ENCODE measurements around the gene ANKRD42. TPM values are rescaled to one million over a fixed set of nuclear protein-coding genes. Genes with fewer than 3 reads are reported as not detected.

ANKRD42 gene
- total RNA-seq, 3 donors from 2014 or later (not counting 1 experiment from before 2014, with no cell fraction given) = 10.4 to 13.3 (median 11.6) TPM

GRCh38 chr11:83249445-83249844 is 55.9 kb downstream of the ANKRD42 start:
- Mint-ChIP-seq H3K9me3 (no peaks in the 10 kb centered on the region), H3K27ac (no peak overlapping the region), H3K4me1 (no peaks in the 10 kb centered on the region), H3K4me3 (no peak overlapping the region), H3K36me3 (no peaks in the 10 kb centered on the region), H3K27me3 (ENCODE audit: low read depth in 2 of 2) (no peaks in the 10 kb centered on the region)
- H3K27me3 ChIP-seq (ENCODE audit: control insufficient read depth, insufficient read depth, low read length) = no peaks in the 10 kb centered on the region
- no peaks in the 10 kb centered on the region for H3K36me3 ChIP-seq (ENCODE audit: control insufficient read depth, insufficient read depth, low read length)
- intact Hi-C loops (cut with micrococcal nuclease) = no loop called here
- no peak overlapping the region for H3K4me3 ChIP-seq (ENCODE audit: low read length)
- no peak overlapping the region for H3K27ac ChIP-seq (ENCODE audit: low read length)
- DNase-seq (no peak), ATAC-seq (no peak)
- TF ChIP-seq CTCF (IDR thresholded peaks at IDR 0.05) = no peak
- H3K4me1 ChIP-seq (ENCODE audit: control insufficient read depth, insufficient read depth, low read length) = no peaks in the 10 kb centered on the region
- no peaks in the 10 kb centered on the region for H3K9me3 ChIP-seq (ENCODE audit: control insufficient read depth, insufficient read depth, low read length)
- 100% methylated on average over 1 of the region's 1 CpG for whole genome bisulfite sequencing (ENCODE audit: insufficient coverage)

GRCh38 chr11:83249972-83250593 is 56.6 kb downstream of the ANKRD42 start:
- H3K27me3 ChIP-seq (ENCODE audit: control insufficient read depth, insufficient read depth, low read length) = no peaks in the 10 kb centered on the region
- no peak overlapping the region for H3K27ac ChIP-seq (ENCODE audit: low read length)
- no peaks in the 10 kb centered on the region for H3K4me1 Mint-ChIP-seq
- DNase-seq (peak in 1 of 2 donors; percentile 73), ATAC-seq (peak; percentile 64 to 91 (median 82))
- H3K27me3 Mint-ChIP-seq (ENCODE audit: low read depth in 2 of 2) = no peaks in the 10 kb centered on the region
- H3K9me3 Mint-ChIP-seq = no peaks in the 10 kb centered on the region
- intact Hi-C loops (cut with micrococcal nuclease) = loop anchor here (1.0 to 5.0 kb wide), 3 partner anchors 344 to 568 kb away; no protein-coding TSS in a partner anchor
- H3K4me1 ChIP-seq (ENCODE audit: control insufficient read depth, insufficient read depth, low read length) = no peaks in the 10 kb centered on the region
- no peak overlapping the region for H3K4me3 Mint-ChIP-seq
- H3K36me3 ChIP-seq (ENCODE audit: control insufficient read depth, insufficient read depth, low read length) = no peaks in the 10 kb centered on the region
- H3K4me3 ChIP-seq (ENCODE audit: low read length) = no peak overlapping the region
- H3K9me3 ChIP-seq (ENCODE audit: control insufficient read depth, insufficient read depth, low read length) = no peaks in the 10 kb centered on the region
- no CpG with 5 or more reads among the region's 4 CpGs for WGBS (ENCODE audit: insufficient coverage)
- H3K27ac Mint-ChIP-seq = no peak overlapping the region
- peak; percentile 85 for TF ChIP-seq CTCF (IDR thresholded peaks at IDR 0.05)
- H3K36me3 Mint-ChIP-seq = no peaks in the 10 kb centered on the region

- no peak for TF ChIP-seq CTCF (IDR thresholded peaks at IDR 0.05)
- H3K4me1 Mint-ChIP-seq = no peaks in the 10 kb centered on the region
- no peaks in the 10 kb centered on the region for H3K27me3 Mint-ChIP-seq (ENCODE audit: low read depth in 2 of 2)
- no peak overlapping the region for H3K27ac Mint-ChIP-seq
- Histone ChIP-seq H3K36me3 (ENCODE audit: control insufficient read depth, insufficient read depth, low read length) (peaks cover 3% of the 10 kb centered on the region), H3K27ac (ENCODE audit: low read length) (no peak overlapping the region), H3K4me1 (ENCODE audit: control insufficient read depth, insufficient read depth, low read length) (no peaks in the 10 kb centered on the region), H3K27me3 (ENCODE audit: control insufficient read depth, insufficient read depth, low read length) (no peaks in the 10 kb centered on the region), H3K9me3 (ENCODE audit: control insufficient read depth, insufficient read depth, low read length) (no peaks in the 10 kb centered on the region), H3K4me3 (ENCODE audit: low read length) (no peak overlapping the region)
- ATAC-seq (no peak), DNase-seq (no peak)
- 100% methylated on average over 1 of the region's 2 CpGs for WGBS (ENCODE audit: insufficient coverage)
- intact Hi-C loops (cut with micrococcal nuclease) = loop anchor here (5.0 kb wide), 1 partner anchor 570 kb away; no protein-coding TSS in a partner anchor
- H3K9me3 Mint-ChIP-seq = no peaks in the 10 kb centered on the region
- no peak overlapping the region for H3K4me3 Mint-ChIP-seq
- H3K36me3 Mint-ChIP-seq = peaks cover 10% of the 10 kb centered on the region
These were observed 58.8 kb downstream of the ANKRD42 start for GRCh38 chr11:83252266-83252665.

- ATAC-seq (no peak), DNase-seq (no peak)
- intact Hi-C loops (cut with micrococcal nuclease) = loop anchor here (5.0 kb wide), 1 partner anchor 571 kb away; no protein-coding TSS in a partner anchor
- Mint-ChIP-seq H3K9me3 (no peaks in the 10 kb centered on the region), H3K36me3 (peaks cover 10% of the 10 kb centered on the region), H3K4me1 (no peaks in the 10 kb centered on the region), H3K27me3 (ENCODE audit: low read depth in 2 of 2) (no peaks in the 10 kb centered on the region), H3K27ac (no peak overlapping the region), H3K4me3 (no peak overlapping the region)
- Histone ChIP-seq H3K27me3 (ENCODE audit: control insufficient read depth, insufficient read depth, low read length) (no peaks in the 10 kb centered on the region), H3K9me3 (ENCODE audit: control insufficient read depth, insufficient read depth, low read length) (no peaks in the 10 kb centered on the region), H3K36me3 (ENCODE audit: control insufficient read depth, insufficient read depth, low read length) (peaks cover 10% of the 10 kb centered on the region), H3K4me1 (ENCODE audit: control insufficient read depth, insufficient read depth, low read length) (no peaks in the 10 kb centered on the region), H3K27ac (ENCODE audit: low read length) (no peak overlapping the region), H3K4me3 (ENCODE audit: low read length) (no peak overlapping the region)
- 98% methylated on average over 2 of the region's 2 CpGs for WGBS (ENCODE audit: insufficient coverage)
- TF ChIP-seq CTCF (IDR thresholded peaks at IDR 0.05) = no peak
These were observed 59.4 kb downstream of the ANKRD42 start for GRCh38 chr11:83252941-83253340.

Measured in natural killer cell (primary cell).